Subcutaneous adipose tissue (tissue), 4 donors: Measurements from ENCODE around the gene B4GALT5. TPM values are rescaled to one million over a fixed set of nuclear protein-coding genes. Genes with fewer than 3 reads are reported as not detected.

ENCODE experiments used
- total RNA-seq, 4 donors: library from RNA; depleted of rRNA; stranded (reverse); fragments of >200 nt; gene quantifications; one replicate each; pipeline ENCODE4 v1.1.0, GENCODE V29; 2016
- TF ChIP-seq, protein P1 (sequence below): fragments of 450-650 bp; IDR thresholded peaks from one replicate; pipeline ENCODE4 v1.5.1; 2016; ENCODE audit warnings: low read depth, mild to moderate bottlenecking, control low read depth, antibody characterized with exemption, moderate library complexity

The B4GALT5 gene
- total RNA-seq, 4 donors from 2014 or later = 18.1 to 26.2 (median 21.2) TPM

DNA sequence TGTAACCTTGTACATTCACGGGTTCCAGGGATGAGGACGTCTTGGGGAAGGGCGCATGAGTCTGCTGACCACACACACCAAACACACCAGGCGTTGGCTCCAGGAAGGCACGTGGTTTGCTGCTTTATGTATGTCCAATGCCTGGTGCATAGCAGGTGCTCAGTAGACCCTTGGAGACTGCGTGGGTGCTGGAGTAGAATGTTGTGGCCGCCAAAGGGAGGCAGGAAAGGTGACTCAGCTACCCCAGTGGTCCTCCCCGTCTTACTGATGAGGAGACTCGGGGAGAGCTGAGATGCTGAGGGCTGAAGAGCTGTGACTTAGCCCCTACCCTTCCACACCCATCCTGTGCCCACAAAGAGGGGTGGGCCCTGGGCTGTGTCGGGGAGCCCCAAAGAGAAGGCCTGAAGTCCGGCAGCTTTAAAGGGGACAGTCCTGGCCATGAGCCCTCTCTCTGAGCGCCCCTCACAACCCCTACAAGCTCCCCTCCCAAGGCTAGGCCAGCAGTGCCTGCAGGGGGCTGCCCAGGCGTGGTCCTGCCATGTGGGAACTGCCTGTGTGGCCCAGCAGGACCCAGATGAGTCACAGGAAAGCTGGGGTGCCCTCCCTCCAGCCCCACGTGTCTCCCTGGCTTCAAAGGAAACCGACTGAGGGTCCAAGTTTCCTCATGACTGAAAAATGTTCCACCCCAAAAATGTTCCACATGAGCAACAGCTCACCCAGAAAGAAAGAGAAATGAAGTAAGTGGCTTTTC is 117.7 kb downstream of the B4GALT5 start:
- TF ChIP-seq, protein P1, sequence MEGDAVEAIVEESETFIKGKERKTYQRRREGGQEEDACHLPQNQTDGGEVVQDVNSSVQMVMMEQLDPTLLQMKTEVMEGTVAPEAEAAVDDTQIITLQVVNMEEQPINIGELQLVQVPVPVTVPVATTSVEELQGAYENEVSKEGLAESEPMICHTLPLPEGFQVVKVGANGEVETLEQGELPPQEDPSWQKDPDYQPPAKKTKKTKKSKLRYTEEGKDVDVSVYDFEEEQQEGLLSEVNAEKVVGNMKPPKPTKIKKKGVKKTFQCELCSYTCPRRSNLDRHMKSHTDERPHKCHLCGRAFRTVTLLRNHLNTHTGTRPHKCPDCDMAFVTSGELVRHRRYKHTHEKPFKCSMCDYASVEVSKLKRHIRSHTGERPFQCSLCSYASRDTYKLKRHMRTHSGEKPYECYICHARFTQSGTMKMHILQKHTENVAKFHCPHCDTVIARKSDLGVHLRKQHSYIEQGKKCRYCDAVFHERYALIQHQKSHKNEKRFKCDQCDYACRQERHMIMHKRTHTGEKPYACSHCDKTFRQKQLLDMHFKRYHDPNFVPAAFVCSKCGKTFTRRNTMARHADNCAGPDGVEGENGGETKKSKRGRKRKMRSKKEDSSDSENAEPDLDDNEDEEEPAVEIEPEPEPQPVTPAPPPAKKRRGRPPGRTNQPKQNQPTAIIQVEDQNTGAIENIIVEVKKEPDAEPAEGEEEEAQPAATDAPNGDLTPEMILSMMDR = no peak

DNA sequence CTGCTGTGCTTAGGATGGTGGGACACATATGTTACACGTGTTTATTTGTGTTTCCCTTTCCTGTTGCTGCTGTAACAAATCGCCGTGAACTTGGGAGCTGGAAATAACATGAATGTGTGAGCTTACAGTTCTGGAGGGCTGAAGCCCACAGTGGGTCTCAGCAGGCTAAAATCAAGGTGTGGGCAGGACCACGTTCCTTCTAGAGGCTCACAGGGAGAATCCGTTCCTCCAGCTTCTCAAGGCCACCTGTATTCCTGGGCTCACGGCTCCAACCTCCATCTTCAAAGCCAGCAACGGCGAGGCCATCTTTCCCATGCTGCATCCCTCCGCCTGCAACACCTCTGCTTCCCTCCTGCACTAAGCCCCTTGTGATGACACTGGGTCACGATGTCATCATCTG is 118.3 kb downstream of the B4GALT5 start:
- TF ChIP-seq, protein P1 = no peak

DNA sequence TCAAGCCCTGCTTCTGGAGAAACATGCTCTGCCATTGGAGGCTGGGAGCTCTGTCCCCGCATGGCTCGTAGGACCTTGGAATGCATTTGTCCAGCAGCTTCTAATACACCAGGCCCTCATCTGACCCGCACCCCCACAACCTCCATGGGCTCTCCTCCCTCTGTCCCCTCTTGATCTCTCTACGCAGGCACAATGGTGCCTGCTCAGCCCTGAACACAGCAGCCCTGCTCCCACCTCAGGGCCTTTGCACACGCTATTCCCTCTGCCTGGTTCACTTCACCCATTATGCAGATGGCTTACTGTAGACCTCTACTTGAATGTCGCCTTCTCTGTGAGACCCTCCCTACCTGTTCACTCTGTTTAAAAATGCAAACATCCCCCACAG is 118.8 kb downstream of the B4GALT5 start:
- TF ChIP-seq, protein P1 = no peak

DNA sequence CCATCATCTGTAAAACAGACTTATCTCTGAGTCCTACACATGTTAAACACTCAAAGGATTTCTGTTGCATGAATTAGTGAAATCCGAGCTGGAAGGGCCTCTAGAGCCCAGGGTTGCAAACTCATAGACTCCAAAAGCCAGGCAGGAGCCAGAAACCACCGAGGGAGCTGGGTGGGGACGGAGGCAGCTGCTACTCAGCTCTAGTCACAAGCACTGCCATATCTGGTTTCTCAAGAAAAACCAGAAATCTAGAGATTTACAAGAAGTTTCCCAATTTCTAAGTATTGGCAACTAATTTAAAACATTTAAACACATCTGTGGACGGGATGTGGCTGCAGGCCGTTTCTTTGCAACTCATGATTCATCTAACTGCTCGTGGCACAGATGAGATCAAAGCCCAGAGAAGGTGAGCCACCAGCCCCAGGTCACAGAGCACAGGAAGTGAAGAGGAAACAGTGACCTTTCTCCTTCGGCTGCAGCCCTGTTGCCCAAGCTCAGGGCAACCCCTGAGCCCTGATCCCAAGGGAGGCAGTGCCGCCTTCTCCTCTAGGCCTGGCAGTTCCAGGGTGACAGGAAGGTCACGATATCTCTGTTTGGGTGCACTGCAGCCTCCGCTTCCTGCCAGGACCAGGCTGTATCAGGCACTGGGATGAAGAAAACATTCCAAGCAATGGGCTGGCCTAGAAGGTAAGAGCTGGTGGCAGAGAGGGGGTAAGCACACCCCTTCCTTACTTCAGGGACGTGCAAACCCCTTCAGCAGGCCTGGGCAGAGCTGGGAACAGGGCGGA is 119.3 kb downstream of the B4GALT5 start:
- TF ChIP-seq, protein P1 = no peak

DNA sequence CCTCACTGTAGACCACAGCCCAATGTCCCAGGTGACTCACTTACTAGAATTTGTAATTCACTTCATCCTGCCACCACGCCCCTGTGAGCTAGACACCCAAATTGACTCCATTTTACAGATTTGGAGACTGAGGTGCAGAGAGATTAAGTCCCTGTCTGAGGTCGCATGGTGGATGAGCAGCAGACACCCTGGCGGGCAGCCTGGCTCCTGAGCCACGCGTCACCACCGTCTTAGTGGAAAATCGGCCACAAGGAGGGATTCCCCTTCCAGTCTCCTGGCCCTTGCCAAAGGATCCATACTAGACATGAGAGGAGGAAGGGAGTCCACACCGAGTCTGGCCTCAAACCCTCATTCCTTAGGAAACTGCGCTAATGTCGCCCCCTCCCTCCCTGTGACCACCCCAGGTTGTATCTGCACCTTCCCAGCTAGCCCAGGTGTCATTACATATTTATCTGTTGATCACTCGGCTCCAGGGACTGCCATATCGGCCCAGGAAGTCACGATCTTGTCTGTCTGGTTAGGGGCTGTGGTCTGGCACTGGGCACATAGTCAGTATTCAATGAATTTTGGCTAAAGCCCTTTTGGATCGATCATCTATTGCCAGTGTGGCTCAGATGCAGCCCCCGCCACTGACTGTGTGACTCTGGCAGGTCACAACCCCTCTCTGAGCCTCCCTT is 120.1 kb downstream of the B4GALT5 start:
- TF ChIP-seq, protein P1 = no peak

DNA sequence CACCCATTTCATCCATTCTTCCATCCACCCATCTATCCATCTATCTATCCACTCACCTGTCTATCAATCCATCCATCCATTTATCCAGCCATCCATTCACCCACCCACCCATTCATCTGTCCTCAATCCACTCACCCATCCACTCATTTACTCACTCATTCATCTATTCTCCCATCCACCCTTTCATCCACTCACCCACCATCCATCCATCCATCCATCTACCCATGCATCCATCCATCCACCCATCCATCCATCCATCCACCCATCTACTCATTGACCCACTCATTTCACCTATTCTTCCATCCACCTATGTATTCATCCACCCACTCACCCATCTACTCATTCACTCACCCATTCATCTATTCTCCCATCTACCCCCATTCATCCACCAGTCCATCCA is 121.6 kb downstream of the B4GALT5 start:
- TF ChIP-seq, protein P1 = no peak
